COLO668 (cell line): ENCODE data around the gene EFCAB6.

Experiments used
- DNase-seq: peaks from one replicate; lab custom pipeline; 2025; ENCODE audit not compliant: unreplicated experiment; lab: John Stamatoyannopoulos, UW

The EFCAB6 gene

GRCh38 chr22:43747877-43748276 is 64.2 kb downstream of the EFCAB6 start:
- no peak for DNase-seq

- DNase-seq, result no peak
Observed at GRCh38 chr22:43747058-43747457, 65.0 kb downstream of the EFCAB6 start.

- DNase-seq, result peak; percentile 58
Observed at GRCh38 chr22:43745783-43746356, 66.2 kb downstream of the EFCAB6 start.

DNA sequence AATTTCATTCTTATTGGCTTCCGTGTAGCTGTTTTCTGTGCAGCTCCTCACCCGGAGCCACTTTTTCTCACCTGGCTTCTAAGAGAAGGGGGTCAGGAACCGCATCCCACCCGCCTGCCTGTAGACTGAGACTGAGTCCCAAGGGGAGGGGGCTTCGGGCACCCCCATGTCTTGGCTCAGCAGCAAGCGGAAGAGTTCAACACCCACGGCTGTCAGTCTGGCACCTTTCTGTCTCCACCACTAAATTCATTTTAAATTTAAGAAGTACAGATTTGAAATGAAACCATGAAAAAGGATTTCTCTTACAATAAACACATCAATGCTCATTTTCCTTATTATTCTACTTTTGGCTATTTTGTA is 66.7 kb downstream of the EFCAB6 start:
- DNase-seq, result no peak

GRCh38 chr22:43744700-43745410 is 67.2 kb downstream of the EFCAB6 start:
- DNase-seq, result peak; percentile 13

- DNase-seq, result no peak
Observed at GRCh38 chr22:43743929-43744643, 68.0 kb downstream of the EFCAB6 start.

- DNase-seq, result no peak
Observed at GRCh38 chr22:43743131-43743530, 69.0 kb downstream of the EFCAB6 start.

- no peak for DNase-seq
Observed at GRCh38 chr22:43742154-43742950, 69.8 kb downstream of the EFCAB6 start.

GRCh38 chr22:43740587-43741270 is 71.4 kb downstream of the EFCAB6 start:
- DNase-seq, result no peak

GRCh38 chr22:43739851-43740379 is 72.2 kb downstream of the EFCAB6 start:
- no peak for DNase-seq

DNA sequence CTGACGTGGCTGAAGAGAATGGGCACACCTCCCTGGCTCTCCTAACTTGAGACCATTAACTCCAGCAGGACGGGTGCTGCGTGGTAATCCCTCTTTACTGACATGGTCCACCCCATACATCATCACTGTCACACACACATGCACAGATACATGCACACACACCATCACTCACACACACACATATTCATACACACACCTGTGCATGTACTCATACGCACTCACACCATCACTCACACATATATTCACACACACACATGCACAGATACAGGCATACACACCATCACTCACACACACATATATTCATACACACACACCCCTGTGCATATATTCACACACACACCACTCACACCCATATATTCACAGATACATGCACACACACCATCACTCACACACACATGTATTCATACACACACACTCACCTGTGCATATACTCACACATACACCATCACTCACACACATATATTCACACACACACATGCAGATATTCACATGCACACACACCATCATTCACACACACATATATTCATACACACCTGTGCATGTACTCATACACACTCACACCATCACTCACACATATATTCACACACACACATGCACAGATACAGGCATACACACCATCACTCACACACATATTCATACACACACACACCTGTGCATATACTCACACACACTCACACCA is 74.8 kb downstream of the EFCAB6 start:
- no peak for DNase-seq

- no peak for DNase-seq
Observed at GRCh38 chr22:43736651-43737050, 75.5 kb downstream of the EFCAB6 start.

DNA sequence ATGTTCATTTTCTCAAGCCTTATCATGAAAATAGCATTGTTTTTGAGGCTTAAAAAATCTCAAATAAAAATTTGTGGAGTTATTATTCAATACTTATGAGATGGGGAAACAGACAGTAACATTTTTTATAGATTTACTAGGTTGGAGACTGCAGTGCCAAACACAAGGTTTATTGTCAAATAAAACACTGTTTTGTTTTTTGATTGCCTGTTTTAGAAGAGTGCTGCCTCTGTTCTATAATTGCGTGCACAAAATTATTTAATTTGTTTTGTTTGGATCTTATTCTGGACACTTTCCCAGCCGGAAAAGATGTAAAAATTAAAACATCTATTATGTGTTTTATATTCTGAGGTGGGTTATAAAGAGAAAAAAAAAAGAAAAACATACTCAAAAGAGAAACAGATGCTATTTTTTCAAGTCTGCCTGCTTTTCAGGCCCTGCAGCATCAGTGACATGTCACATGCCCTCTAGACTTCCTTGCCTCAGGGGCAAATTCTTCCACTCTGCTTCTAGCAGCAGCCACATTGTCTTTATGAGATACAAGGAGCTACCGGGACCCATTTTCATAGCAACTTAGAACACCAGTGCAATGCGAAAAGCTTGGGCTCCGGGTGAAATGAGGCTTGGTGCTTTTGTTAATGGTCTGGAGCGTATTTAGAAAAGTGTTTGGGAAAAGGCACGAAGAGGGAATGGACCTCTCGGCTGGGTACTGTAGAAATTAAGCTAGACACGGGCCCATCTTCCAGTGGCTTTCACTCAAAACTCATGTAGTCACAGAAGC is 77.5 kb downstream of the EFCAB6 start:
- DNase-seq, result no peak

- DNase-seq, result no peak
Observed at GRCh38 chr22:43733138-43733537, 79.0 kb downstream of the EFCAB6 start.

DNA sequence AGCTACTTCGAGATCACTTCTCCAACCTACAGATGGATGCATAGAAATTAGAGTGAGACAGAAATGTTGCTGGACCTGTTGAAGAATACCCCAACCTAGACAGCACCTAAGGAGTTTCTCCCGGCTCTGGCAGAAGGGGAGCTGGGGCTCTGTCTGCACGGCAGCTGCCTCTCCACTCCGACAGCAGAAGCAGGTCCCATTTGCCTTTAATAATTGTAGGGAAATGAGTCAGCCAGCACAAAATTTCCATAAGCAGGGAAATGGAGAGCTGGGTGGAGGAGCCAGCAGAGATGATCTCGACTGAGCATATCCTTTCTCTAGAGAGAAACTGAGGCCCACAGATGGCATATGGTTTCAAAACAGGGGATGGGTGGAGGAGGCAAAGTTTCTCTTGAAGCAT is 80.1 kb downstream of the EFCAB6 start:
- no peak for DNase-seq

GRCh38 chr22:43726964-43727543 is 85.1 kb downstream of the EFCAB6 start:
- DNase-seq, result no peak

DNA sequence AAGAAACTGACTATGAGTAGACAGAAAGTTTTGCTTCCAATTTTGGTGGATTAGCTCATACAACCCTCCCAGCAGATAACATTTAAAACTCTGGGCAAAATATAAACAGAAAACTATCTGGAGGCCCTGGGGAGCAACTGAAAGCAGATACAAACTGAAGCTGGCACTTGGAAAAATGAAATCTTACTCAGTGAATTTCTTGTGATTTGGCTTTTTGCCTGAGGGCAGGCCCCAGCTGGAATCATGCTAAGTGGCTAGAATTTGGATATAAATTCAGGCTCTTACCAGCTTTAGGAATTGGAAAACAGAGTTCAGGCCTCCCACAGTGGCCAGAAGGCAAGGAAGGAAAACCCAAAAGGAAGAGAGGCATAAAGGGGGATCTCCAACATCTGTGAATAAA is 85.8 kb downstream of the EFCAB6 start:
- no peak for DNase-seq

GRCh38 chr22:43723816-43724215 is 88.3 kb downstream of the EFCAB6 start:
- DNase-seq, result no peak

- DNase-seq, result no peak
Observed at GRCh38 chr22:43722444-43722843, 89.7 kb downstream of the EFCAB6 start.
